Ascending aorta (tissue), 2 donors: ENCODE results near the gene GEMIN7. TPM values are rescaled to one million over a fixed set of nuclear protein-coding genes. Genes with fewer than 3 reads are reported as not detected.

Experiments used
- DNase-seq, 2 donors: peaks; one replicate each; pipeline ENCODE4 v3.0.0-alpha.2; 2019; ENCODE audit warnings: low spot score in 2 of 2
- H3K27ac ChIP-seq, 2 donors: fragments of 200-600 bp; sonication (generic); one replicate each; pipeline ENCODE4 v1.5.1; 2016 to 2017; ENCODE audit warnings: mild to moderate bottlenecking in 1 of 2
- H3K27me3 ChIP-seq: fragments of 200-600 bp; sonication (generic); one replicate; pipeline ENCODE4 v1.5.1; 2017
- H3K36me3 ChIP-seq, 2 donors: fragments of 200-600 bp; sonication (generic); one replicate each; pipeline ENCODE4 v1.5.1; 2016
- H3K4me1 ChIP-seq, 2 donors: fragments of 200-600 bp; sonication (generic); one replicate each; pipeline ENCODE4 v1.5.1; 2016 to 2017; ENCODE audit warnings: mild to moderate bottlenecking in 1 of 2
- H3K4me3 ChIP-seq, 2 donors: fragments of 200-600 bp; sonication (generic); one replicate each; pipeline ENCODE4 v1.5.1; 2016 to 2017; ENCODE audit warnings: mild to moderate bottlenecking in 1 of 2
- H3K9me3 ChIP-seq, 2 donors: fragments of 200-600 bp; sonication (generic); one replicate each; pipeline ENCODE4 v1.5.1; 2016
- intact Hi-C: fragments of 100-400 bp; cut with DNase I; formaldehyde crosslinking; loops from one replicate; pipeline ENCODE4 v1.15.1; 2023
- total RNA-seq: library from RNA; depleted of rRNA; stranded (reverse); fragments of >200 nt; gene quantifications from one replicate; pipeline ENCODE4 v1.1.0, GENCODE V29; 2016
- TF ChIP-seq, protein P1 (sequence below), 3 experiments: fragments of 200-600 bp in 2 of 3; fragments of 450-650 bp in 1 of 3; sonication (generic) in 2 of 3; IDR thresholded peaks; one replicate each; pipeline ENCODE4 v1.5.1; 2016 to 2019; ENCODE audit warnings: antibody characterized with exemption in 3 of 3, mild to moderate bottlenecking in 1 of 3, moderate library complexity in 1 of 3

Gene GEMIN7
- total RNA-seq, 1 donor from 2014 or later: 48.2 TPM

DNA sequence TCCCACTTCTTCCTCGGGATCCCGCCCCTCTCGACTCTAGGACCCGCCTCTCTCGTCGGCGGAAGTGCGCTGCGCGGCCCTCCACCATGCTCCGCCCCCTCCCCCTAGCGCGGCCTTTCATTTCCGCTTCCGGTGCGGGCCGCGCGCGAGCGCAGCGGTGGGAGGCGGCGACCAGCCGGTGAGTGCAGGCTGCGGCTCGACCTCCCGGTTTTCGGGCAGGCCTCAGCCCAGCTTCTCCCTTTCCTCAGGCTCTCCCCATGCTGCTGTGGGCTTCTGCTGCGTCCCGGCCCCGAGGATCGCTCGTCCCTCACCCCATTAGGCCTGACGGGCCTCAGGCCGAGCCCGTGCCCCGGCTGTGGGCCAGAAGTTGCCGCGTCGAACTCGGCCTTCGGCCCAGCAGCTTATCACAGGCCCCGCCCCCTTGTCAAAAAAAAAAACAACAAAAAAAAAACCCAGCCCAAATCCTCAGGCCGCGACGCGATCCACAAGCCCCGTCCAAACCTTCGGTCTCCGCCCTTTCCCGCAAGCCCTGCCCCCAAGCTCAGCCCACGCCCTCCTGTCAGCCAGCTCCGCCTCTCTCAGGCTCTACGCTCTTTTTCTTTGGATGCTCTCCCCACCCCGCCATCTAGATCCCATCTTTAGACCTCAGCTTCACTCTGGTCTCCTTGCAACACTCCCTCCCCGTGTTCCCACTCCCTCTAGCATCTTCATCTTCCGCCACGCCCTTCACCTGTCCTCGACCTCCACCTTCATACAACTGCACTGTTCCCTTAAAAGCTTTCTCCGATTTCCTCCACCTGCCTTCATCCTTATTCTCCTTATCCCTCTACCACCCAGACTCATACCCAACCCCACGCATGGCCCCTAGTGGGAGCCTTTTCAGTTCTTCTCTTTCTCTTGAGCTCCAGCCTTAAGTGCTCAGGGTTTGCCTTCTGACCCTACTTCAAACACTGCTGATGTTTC is 39.8 kb upstream of the GEMIN7 start, which contains the start of gene CLASRP:
CLASRP (plus strand) TSS at position 115 of the 963 bp plus-strand sequence. CDS start 1,168 bp downstream, outside the sequence.
- no peaks in the 10 kb centered on the region for H3K9me3 ChIP-seq
- H3K4me3 ChIP-seq: peak within 1 kb of the TSS; percentile 83 to 86
- DNase-seq: peak; percentile 65 to 94
- peaks cover 5 to 22% of the 10 kb centered on the region in 2 donors for H3K4me1 ChIP-seq
- peaks cover 50 to 55% of the 10 kb centered on the region in 2 donors for H3K36me3 ChIP-seq
- no peaks in the 10 kb centered on the region for H3K27me3 ChIP-seq
- TF ChIP-seq, protein P1, sequence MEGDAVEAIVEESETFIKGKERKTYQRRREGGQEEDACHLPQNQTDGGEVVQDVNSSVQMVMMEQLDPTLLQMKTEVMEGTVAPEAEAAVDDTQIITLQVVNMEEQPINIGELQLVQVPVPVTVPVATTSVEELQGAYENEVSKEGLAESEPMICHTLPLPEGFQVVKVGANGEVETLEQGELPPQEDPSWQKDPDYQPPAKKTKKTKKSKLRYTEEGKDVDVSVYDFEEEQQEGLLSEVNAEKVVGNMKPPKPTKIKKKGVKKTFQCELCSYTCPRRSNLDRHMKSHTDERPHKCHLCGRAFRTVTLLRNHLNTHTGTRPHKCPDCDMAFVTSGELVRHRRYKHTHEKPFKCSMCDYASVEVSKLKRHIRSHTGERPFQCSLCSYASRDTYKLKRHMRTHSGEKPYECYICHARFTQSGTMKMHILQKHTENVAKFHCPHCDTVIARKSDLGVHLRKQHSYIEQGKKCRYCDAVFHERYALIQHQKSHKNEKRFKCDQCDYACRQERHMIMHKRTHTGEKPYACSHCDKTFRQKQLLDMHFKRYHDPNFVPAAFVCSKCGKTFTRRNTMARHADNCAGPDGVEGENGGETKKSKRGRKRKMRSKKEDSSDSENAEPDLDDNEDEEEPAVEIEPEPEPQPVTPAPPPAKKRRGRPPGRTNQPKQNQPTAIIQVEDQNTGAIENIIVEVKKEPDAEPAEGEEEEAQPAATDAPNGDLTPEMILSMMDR (IDR thresholded peaks at IDR 0.05): no peak
- intact Hi-C loops: loop anchor here (1.0 to 5.0 kb wide), 4 partner anchors 36 to 127 kb away; partner anchors contain the start of genes APOC1 and GEMIN7
- H3K27ac ChIP-seq: peak within 1 kb of the TSS; percentile 91 to 96

DNA sequence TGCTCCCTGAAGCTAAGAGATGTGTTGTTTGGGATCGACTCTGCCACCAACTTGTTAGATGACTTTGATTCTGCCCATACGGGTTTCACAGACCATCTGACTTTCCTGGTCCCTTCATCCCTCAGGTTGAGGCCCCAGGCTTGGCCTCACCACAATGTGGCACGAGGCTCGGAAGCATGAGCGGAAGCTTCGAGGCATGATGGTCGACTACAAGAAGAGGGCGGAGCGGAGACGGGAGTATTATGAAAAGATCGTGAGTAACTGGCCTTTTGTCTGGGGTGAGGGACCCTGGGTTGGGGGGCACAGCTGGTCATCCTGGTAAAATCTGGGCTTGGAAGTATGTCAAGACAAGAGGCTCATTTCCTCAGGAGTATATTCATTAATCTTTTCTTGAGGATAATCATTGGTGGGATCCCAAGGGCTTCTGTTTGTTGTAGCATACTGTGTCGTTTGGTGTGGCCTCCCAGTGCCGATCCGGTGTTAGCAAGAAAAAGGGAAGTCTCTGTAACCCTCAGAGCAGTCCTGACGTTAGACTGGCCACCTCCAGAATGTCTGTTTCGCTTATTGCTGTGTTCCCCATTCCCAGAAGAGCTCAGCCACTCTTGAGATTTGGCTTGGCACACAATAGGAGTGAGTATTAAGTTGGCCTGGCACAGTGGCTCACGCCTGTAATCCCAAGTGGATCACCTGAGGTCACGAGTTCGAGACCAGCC is 38.8 kb upstream of the GEMIN7 start:
- no peak for DNase-seq
- Histone ChIP-seq H3K36me3 (peaks cover 57 to 58% of the 10 kb centered on the region in 2 donors), H3K27me3 (no peaks in the 10 kb centered on the region), H3K9me3 (no peaks in the 10 kb centered on the region), H3K27ac (peak overlapping the region; percentile 91 to 96), H3K4me1 (peaks cover 5 to 22% of the 10 kb centered on the region in 2 donors), H3K4me3 (peak overlapping the region; percentile 83 to 86)
- intact Hi-C loops: no loop called here
- TF ChIP-seq, protein P1 (IDR thresholded peaks at IDR 0.05): no peak

DNA sequence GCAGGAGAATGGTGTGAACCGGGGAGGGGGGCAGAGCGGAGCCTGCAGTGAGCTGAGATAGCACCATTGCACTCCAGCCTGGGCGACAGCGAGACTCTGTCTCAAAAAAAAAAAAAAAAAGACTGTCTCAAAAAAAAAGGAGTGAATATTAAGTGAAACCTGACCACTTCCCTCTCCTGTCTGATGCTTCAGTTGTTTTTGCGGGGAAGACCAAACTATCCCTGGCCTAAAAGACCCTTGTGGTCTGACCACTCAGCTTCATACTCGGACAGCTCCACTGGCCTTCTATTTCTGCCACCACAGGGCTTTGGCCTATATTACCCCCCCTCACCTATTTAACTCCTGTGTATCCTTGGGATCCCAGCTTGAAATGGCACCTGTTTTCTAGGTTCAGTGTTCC is 37.9 kb upstream of the GEMIN7 start:
- Histone ChIP-seq H3K4me3 (no peak overlapping the region), H3K9me3 (no peaks in the 10 kb centered on the region), H3K27ac (no peak overlapping the region), H3K4me1 (peaks cover 5 to 22% of the 10 kb centered on the region in 2 donors), H3K27me3 (no peaks in the 10 kb centered on the region), H3K36me3 (peaks cover 55 to 61% of the 10 kb centered on the region in 2 donors)
- no peak for DNase-seq
- intact Hi-C loops: no loop called here
- TF ChIP-seq, protein P1 (IDR thresholded peaks at IDR 0.05): no peak

DNA sequence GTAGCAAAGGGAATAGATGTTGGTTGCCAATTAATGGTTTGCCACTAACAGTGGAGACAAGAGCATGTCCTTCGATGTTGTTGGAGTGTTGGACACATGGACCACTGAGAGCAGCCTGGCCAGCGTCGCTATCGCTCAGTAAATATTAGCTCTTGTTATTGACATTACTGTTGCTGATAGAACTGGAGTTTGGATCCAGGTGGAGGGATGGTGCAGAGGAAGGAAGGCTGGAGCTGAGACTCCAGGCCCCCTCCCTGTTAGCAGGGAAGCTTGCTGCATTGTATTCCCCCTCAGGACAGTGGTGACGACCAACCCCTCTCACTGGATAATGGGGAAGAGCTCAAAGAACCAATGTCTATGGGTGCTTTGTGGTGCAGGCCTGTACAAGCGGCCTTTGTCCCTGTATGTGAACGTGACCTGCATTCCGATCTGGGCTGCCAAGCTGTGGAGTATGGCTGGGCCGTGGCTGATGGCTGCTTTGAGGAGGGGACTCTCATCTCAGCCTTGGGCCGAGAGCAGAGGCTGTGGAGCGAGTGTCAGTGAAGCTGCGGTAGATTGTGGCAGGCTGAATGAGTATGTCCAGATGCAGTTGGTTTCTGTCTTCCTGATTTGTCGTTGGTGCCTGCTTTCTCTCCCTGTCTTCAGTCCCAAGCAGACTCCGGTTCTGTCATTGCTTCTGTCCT is 33.2 kb upstream of the GEMIN7 start:
- intact Hi-C loops: no loop called here
- Histone ChIP-seq H3K27ac (no peak overlapping the region), H3K36me3 (peaks cover 47 to 60% of the 10 kb centered on the region in 2 donors), H3K4me3 (no peak overlapping the region), H3K27me3 (no peaks in the 10 kb centered on the region), H3K4me1 (peaks cover 0 to 4% of the 10 kb centered on the region in 2 donors), H3K9me3 (no peaks in the 10 kb centered on the region)
- TF ChIP-seq, protein P1 (IDR thresholded peaks at IDR 0.05): no peak
- DNase-seq: no peak

DNA sequence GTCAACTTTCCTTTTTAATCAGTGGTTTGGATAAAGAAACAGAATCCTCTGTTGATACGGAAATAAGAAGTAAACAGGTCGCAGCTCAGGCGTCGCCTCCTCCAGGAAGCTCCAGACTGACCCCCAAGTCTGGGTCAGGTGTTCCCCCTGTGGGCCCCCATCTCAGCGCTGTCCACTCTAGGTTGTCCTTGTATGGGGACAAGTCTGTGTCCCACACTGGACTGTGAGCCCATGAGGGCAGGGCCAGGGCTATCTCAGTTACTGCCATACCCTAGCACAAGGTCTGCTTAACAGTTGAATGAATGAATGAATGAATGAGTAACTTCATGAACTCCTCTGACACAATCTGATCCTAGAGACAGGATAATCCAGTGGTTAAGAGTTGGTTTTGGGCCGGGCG is 32.7 kb upstream of the GEMIN7 start:
- peaks cover 0 to 2% of the 10 kb centered on the region in 2 donors for H3K4me1 ChIP-seq
- no peak overlapping the region for H3K27ac ChIP-seq
- TF ChIP-seq, protein P1 (IDR thresholded peaks at IDR 0.05): no peak

More for the DNA sequence above, 32.7 kb upstream of the GEMIN7 start:
- Histone ChIP-seq H3K36me3 (peaks cover 42 to 55% of the 10 kb centered on the region in 2 donors), H3K9me3 (no peaks in the 10 kb centered on the region), H3K27me3 (no peaks in the 10 kb centered on the region), H3K4me3 (no peak overlapping the region)
- intact Hi-C loops: no loop called here
- no peak for DNase-seq
